Measurements from ENCODE around the gene NDUFB2. TPM values are rescaled to one million over a fixed set of nuclear protein-coding genes. Genes with fewer than 3 reads are reported as not detected.

NDUFB2 gene
- total RNA-seq, 1 experiment from 2014 or later = 152 TPM

GRCh38 chr7:140734096-140734495 lies 37.6 kb downstream of the NDUFB2 start:
- no peak overlapping the region for H3K4me3 Mint-ChIP-seq
- TF ChIP-seq E2F4 (CRISPR knock-in tag; IDR thresholded peaks at IDR 0.05; ENCODE audit: borderline replicate concordance, low read depth) = no peak
- TF ChIP-seq ZNF138 (CRISPR knock-in tag; conservative IDR thresholded peaks at IDR 0.05) = no peak
- TF ChIP-seq FOXK1 (CRISPR knock-in tag; IDR thresholded peaks at IDR 0.05) = no peak
- TF ChIP-seq SOX15 (CRISPR knock-in tag; IDR thresholded peaks at IDR 0.05) = no peak
- no peak for TF ChIP-seq PRRX2 (CRISPR knock-in tag; IDR thresholded peaks at IDR 0.05)
- TF ChIP-seq RORB (CRISPR knock-in tag; IDR thresholded peaks at IDR 0.05) = no peak
- TF ChIP-seq ZNF532 (CRISPR knock-in tag; IDR thresholded peaks at IDR 0.05; ENCODE audit: borderline replicate concordance) = no peak
- TF ChIP-seq ATF1 (CRISPR knock-in tag; IDR thresholded peaks at IDR 0.05) = no peak
- no peak for TF ChIP-seq FOXP1 (CRISPR knock-in tag; IDR thresholded peaks at IDR 0.05; ENCODE audit: borderline replicate concordance)
- no peak for TF ChIP-seq ZNF425 (CRISPR knock-in tag; conservative IDR thresholded peaks at IDR 0.05)
- no peak for TF ChIP-seq STAT6 (CRISPR knock-in tag; conservative IDR thresholded peaks at IDR 0.05; ENCODE audit: low read depth)
- no peak for TF ChIP-seq ELF4 (CRISPR knock-in tag; IDR thresholded peaks at IDR 0.05; ENCODE audit: low read depth)
- no peak for TF ChIP-seq USF2 (CRISPR knock-in tag; IDR thresholded peaks at IDR 0.05)
- no peak for TF ChIP-seq E2F5 (CRISPR knock-in tag; IDR thresholded peaks at IDR 0.05)
- no peak for TF ChIP-seq ZNF232 (CRISPR knock-in tag; IDR thresholded peaks at IDR 0.05)
- TF ChIP-seq CBFB (CRISPR knock-in tag; IDR thresholded peaks at IDR 0.05; ENCODE audit: low read depth) = no peak
- TF ChIP-seq GTF2I (CRISPR knock-in tag; conservative IDR thresholded peaks at IDR 0.05) = no peak
- ATAC-seq (no peak), DNase-seq (ENCODE audit: low spot score) (no peak)
- no peak overlapping the region for H3K27ac Mint-ChIP-seq
- POLR2A ChIA-PET = interaction anchor here (0.7 kb wide), 1 partner anchor 114 kb away, joined by 3 read pairs; no protein-coding TSS in a partner anchor
- H3K27me3 Mint-ChIP-seq (ENCODE audit: low read depth) = no peaks in the 10 kb centered on the region
- H3K4me1 Mint-ChIP-seq = peaks cover 5% of the 10 kb centered on the region
- H3K9me3 Mint-ChIP-seq = no peaks in the 10 kb centered on the region
- peaks cover 5% of the 10 kb centered on the region for H3K36me3 Mint-ChIP-seq
- CTCF ChIA-PET = interaction anchor here (0.7 to 1.4 kb wide), 2 partner anchors 77 to 235 kb away, joined by 3 to 8 read pairs; no protein-coding TSS in a partner anchor

Data from WTC11 (cell line).